Stimulated activated CD8-positive, alpha-beta memory T cell treated with anti-CD3 and anti-CD28 coated beads, Interleukin-12 subunit alpha, Interleukin-12 subunit beta, amount 100 ng/mL, for 1 hour (primary cell): Measurements from ENCODE around the gene FGFRL1.
"Not testable (repeated sequence)": the region's sequence is repeated elsewhere in the genome, so short reads cannot be mapped to it uniquely, and the experiment has no call there.

Source experiments
- DNase-seq: peaks from one replicate; pipeline ENCODE4 v3.0.0-alpha.2; 2020; ENCODE audit warnings: low read depth

FGFRL1 gene

GRCh38 chr4:992297-993110 lies 18.9 kb upstream of the FGFRL1 start:
- DNase-seq, result no peak

GRCh38 chr4:993111-994029 lies 18.1 kb upstream of the FGFRL1 start, which contains the start of gene SLC26A1:
SLC26A1 (minus strand) TSS chr4:993404; CDS start chr4:991703, 1,701 bp downstream.
- DNase-seq, result no peak

- DNase-seq, result no peak
Observed at GRCh38 chr4:995311-996026, 16.0 kb upstream of the FGFRL1 start.

GRCh38 chr4:996030-996996 lies 15.1 kb upstream of the FGFRL1 start:
- no peak for DNase-seq

GRCh38 chr4:996997-997374 lies 14.4 kb upstream of the FGFRL1 start:
- DNase-seq, result no peak

GRCh38 chr4:997375-998071 lies 13.9 kb upstream of the FGFRL1 start:
- DNase-seq, result no peak

GRCh38 chr4:998096-998691 lies 13.2 kb upstream of the FGFRL1 start:
- DNase-seq, result no peak

- not testable (repeated sequence) for DNase-seq
Observed at GRCh38 chr4:999240-999863, 12.1 kb upstream of the FGFRL1 start.

- no peak for DNase-seq
Observed at GRCh38 chr4:999882-1000425, 11.5 kb upstream of the FGFRL1 start.

GRCh38 chr4:1000686-1001260 lies 10.7 kb upstream of the FGFRL1 start:
- no peak for DNase-seq

GRCh38 chr4:1001561-1002130 lies 9.8 kb upstream of the FGFRL1 start:
- no peak for DNase-seq

- no peak for DNase-seq
Observed at GRCh38 chr4:1002131-1002630, 9.2 kb upstream of the FGFRL1 start.

GRCh38 chr4:1002631-1003251 lies 8.7 kb upstream of the FGFRL1 start:
- no peak for DNase-seq

- DNase-seq, result no peak
Observed at GRCh38 chr4:1003271-1004070, 8.0 kb upstream of the FGFRL1 start.

- no peak for DNase-seq
Observed at GRCh38 chr4:1004071-1004418, 7.4 kb upstream of the FGFRL1 start.

GRCh38 chr4:1004557-1005485 lies 6.6 kb upstream of the FGFRL1 start:
- DNase-seq, result no peak
